Osteoblast (primary cell): ENCODE results near the gene TSPOAP1. TPM values are rescaled to one million over a fixed set of nuclear protein-coding genes. Genes with fewer than 3 reads are reported as not detected.

ENCODE experiments used
- DNase-seq: peaks from one replicate; pipeline ENCODE4 v3.0.0; 2011; ENCODE audit warnings: low spot score, mixed read lengths; ENCODE audit not compliant: insufficient read length; ENCODE audit errors: missing footprints
- H2AFZ ChIP-seq: 2 replicates; pipeline ENCODE4 v1.6.0; 2011; ENCODE audit warnings: mild to moderate bottlenecking, low read length
- H3K27ac ChIP-seq: 2 replicates; pipeline ENCODE4 v1.5.1; 2011; ENCODE audit warnings: mild to moderate bottlenecking, low read depth, low read length, moderate library complexity
- H3K27me3 ChIP-seq: 2 replicates; pipeline ENCODE4 v1.6.0; 2012; ENCODE audit warnings: mild to moderate bottlenecking, control low read depth, inconsistent platforms, low read length, moderate library complexity; ENCODE audit not compliant: insufficient read depth
- H3K36me3 ChIP-seq: 2 replicates; pipeline ENCODE4 v1.5.1; 2011; ENCODE audit warnings: mild to moderate bottlenecking, low read length, control low read depth, moderate library complexity; ENCODE audit not compliant: insufficient read depth
- H3K4me1 ChIP-seq: 2 replicates; pipeline ENCODE4 v1.5.1; 2011; ENCODE audit warnings: mild to moderate bottlenecking, low read length, control low read depth, moderate library complexity; ENCODE audit not compliant: insufficient read depth
- H3K4me2 ChIP-seq: 2 replicates; pipeline ENCODE4 v1.6.0; 2011; ENCODE audit warnings: mild to moderate bottlenecking, low read length; ENCODE audit not compliant: insufficient read depth
- H3K4me3 ChIP-seq: fragments of 200-600 bp; sonication (generic); 3 replicates; pipeline ENCODE4 v1.5.1; 2012; ENCODE audit warnings: mild to moderate bottlenecking, low read length, inconsistent platforms; ENCODE audit not compliant: insufficient read depth
- H3K79me2 ChIP-seq: 2 replicates; pipeline ENCODE4 v1.6.0; 2012; ENCODE audit warnings: mild to moderate bottlenecking, low read length, control low read depth, inconsistent platforms; ENCODE audit not compliant: insufficient read depth
- H3K9me3 ChIP-seq: 2 replicates; pipeline ENCODE4 v1.5.1; 2011; ENCODE audit warnings: low read depth, low read length, control low read depth
- H4K20me1 ChIP-seq: 2 replicates; pipeline ENCODE4 v1.6.0; 2012; ENCODE audit warnings: mild to moderate bottlenecking, low read length, control low read depth; ENCODE audit not compliant: insufficient read depth
- CTCF ChIP-seq: IDR thresholded peaks from 2 replicates; pipeline ENCODE4 v1.5.1; 2011; ENCODE audit warnings: mild to moderate bottlenecking, low read depth, low read length, moderate library complexity; ENCODE audit errors: extremely low read depth
- total RNA-seq: library from RNA; depleted of rRNA; stranded (reverse); fragments of >200 nt; gene quantifications from 2 replicates; pipeline ENCODE4 v1.2.3, GENCODE V29; 2012

Gene TSPOAP1
- total RNA-seq, 1 donor, result 4.3 TPM

- Histone ChIP-seq H2AFZ (no peak overlapping the region), H3K36me3 (no peaks in the 10 kb centered on the region), H3K4me2 (no peak overlapping the region), H3K4me1 (no peaks in the 10 kb centered on the region), H3K9me3 (no peaks in the 10 kb centered on the region), H4K20me1 (no peaks in the 10 kb centered on the region), H3K4me3 (no peak overlapping the region), H3K27me3 (peaks cover 17% of the 10 kb centered on the region), H3K27ac (no peak overlapping the region), H3K79me2 (no peaks in the 10 kb centered on the region)
- TF ChIP-seq CTCF, result no peak
- DNase-seq, result no peak
These were observed 62.4 kb downstream of the TSPOAP1 start for GRCh38 chr17:58265902-58266875.

GRCh38 chr17:58265271-58265670 lies 63.3 kb downstream of the TSPOAP1 start:
- peaks cover 23% of the 10 kb centered on the region for H3K27me3 ChIP-seq
- no peaks in the 10 kb centered on the region for H4K20me1 ChIP-seq
- DNase-seq, result no peak
- no peak overlapping the region for H2AFZ ChIP-seq
- no peaks in the 10 kb centered on the region for H3K79me2 ChIP-seq
- H3K4me1 ChIP-seq, result no peaks in the 10 kb centered on the region
- no peak overlapping the region for H3K4me2 ChIP-seq
- no peak overlapping the region for H3K4me3 ChIP-seq
- TF ChIP-seq CTCF, result no peak
- no peaks in the 10 kb centered on the region for H3K36me3 ChIP-seq
- H3K9me3 ChIP-seq, result no peaks in the 10 kb centered on the region
- H3K27ac ChIP-seq, result no peak overlapping the region

GRCh38 chr17:58264407-58265103 lies 64.0 kb downstream of the TSPOAP1 start:
- H3K27ac ChIP-seq, result no peak overlapping the region
- no peaks in the 10 kb centered on the region for H3K79me2 ChIP-seq
- H3K4me1 ChIP-seq, result no peaks in the 10 kb centered on the region
- no peak for TF ChIP-seq CTCF
- H3K9me3 ChIP-seq, result no peaks in the 10 kb centered on the region
- no peaks in the 10 kb centered on the region for H4K20me1 ChIP-seq
- H3K36me3 ChIP-seq, result no peaks in the 10 kb centered on the region
- DNase-seq, result no peak
- H3K4me3 ChIP-seq, result no peak overlapping the region
- H3K4me2 ChIP-seq, result no peak overlapping the region
- peaks cover 23% of the 10 kb centered on the region for H3K27me3 ChIP-seq
- H2AFZ ChIP-seq, result no peak overlapping the region

GRCh38 chr17:58263773-58264172 lies 64.8 kb downstream of the TSPOAP1 start:
- Histone ChIP-seq H3K36me3 (no peaks in the 10 kb centered on the region), H4K20me1 (no peaks in the 10 kb centered on the region), H3K27ac (no peak overlapping the region), H3K4me1 (no peaks in the 10 kb centered on the region), H3K27me3 (peaks cover 29% of the 10 kb centered on the region), H3K4me3 (no peak overlapping the region), H3K4me2 (no peak overlapping the region), H3K9me3 (no peaks in the 10 kb centered on the region), H2AFZ (no peak overlapping the region), H3K79me2 (no peaks in the 10 kb centered on the region)
- no peak for DNase-seq
- TF ChIP-seq CTCF, result no peak
